GM18526 (cell line): ENCODE results near the gene GPHA2.
A peak's percentile ranks its signal among the peaks of the same experiment; 100 is the strongest.

Experiments used
- POLR2A ChIP-seq: IDR thresholded peaks from 3 replicates; pipeline ENCODE4 v1.6.1; 2011; ENCODE audit not compliant: insufficient read length; ENCODE audit errors: extremely low read depth

The GPHA2 gene

GRCh38 chr11:64916775-64917662 is 18.7 kb downstream of the GPHA2 start, which contains the start of gene ATG2A:
TSS of gene ATG2A (minus strand) at chr11:64917209. CDS start at chr11:64917135, 74 bp downstream.
- TF ChIP-seq POLR2A = peak; percentile 82

- TF ChIP-seq POLR2A = no peak
These were observed 19.5 kb downstream of the GPHA2 start for GRCh38 chr11:64916040-64916774.

- no peak for TF ChIP-seq POLR2A
These were observed 20.3 kb downstream of the GPHA2 start for GRCh38 chr11:64915376-64915887.

GRCh38 chr11:64914123-64914522 is 21.6 kb downstream of the GPHA2 start:
- TF ChIP-seq POLR2A = no peak

- TF ChIP-seq POLR2A = no peak
These were observed 22.4 kb downstream of the GPHA2 start for GRCh38 chr11:64913171-64913727.

- TF ChIP-seq POLR2A = no peak
These were observed 24.0 kb downstream of the GPHA2 start for GRCh38 chr11:64911689-64912088.

GRCh38 chr11:64911142-64911541 is 24.6 kb downstream of the GPHA2 start:
- TF ChIP-seq POLR2A = no peak

- TF ChIP-seq POLR2A = no peak
These were observed 25.1 kb downstream of the GPHA2 start for GRCh38 chr11:64910451-64911093.

- no peak for TF ChIP-seq POLR2A
These were observed 25.9 kb downstream of the GPHA2 start for GRCh38 chr11:64909653-64910343.

GRCh38 chr11:64908766-64909165 is 26.9 kb downstream of the GPHA2 start:
- no peak for TF ChIP-seq POLR2A

GRCh38 chr11:64906314-64906635 is 29.4 kb downstream of the GPHA2 start:
- TF ChIP-seq POLR2A = no peak

- TF ChIP-seq POLR2A = no peak
These were observed 30.0 kb downstream of the GPHA2 start for GRCh38 chr11:64905516-64906313.

- TF ChIP-seq POLR2A = no peak
These were observed 32.3 kb downstream of the GPHA2 start for GRCh38 chr11:64903291-64903833.
